ENCODE measurements around the gene NFIC.

- TF ChIP-seq, protein P1, sequence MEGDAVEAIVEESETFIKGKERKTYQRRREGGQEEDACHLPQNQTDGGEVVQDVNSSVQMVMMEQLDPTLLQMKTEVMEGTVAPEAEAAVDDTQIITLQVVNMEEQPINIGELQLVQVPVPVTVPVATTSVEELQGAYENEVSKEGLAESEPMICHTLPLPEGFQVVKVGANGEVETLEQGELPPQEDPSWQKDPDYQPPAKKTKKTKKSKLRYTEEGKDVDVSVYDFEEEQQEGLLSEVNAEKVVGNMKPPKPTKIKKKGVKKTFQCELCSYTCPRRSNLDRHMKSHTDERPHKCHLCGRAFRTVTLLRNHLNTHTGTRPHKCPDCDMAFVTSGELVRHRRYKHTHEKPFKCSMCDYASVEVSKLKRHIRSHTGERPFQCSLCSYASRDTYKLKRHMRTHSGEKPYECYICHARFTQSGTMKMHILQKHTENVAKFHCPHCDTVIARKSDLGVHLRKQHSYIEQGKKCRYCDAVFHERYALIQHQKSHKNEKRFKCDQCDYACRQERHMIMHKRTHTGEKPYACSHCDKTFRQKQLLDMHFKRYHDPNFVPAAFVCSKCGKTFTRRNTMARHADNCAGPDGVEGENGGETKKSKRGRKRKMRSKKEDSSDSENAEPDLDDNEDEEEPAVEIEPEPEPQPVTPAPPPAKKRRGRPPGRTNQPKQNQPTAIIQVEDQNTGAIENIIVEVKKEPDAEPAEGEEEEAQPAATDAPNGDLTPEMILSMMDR (IDR thresholded peaks at IDR 0.05), result no peak
- TF ChIP-seq ZFX (IDR thresholded peaks at IDR 0.05; ENCODE audit: borderline replicate concordance), result no peak
Observed at GRCh38 chr19:3365093-3365835, 1.1 kb upstream of the NFIC start.
